Trophoblast cell (in vitro differentiated cells and primary cell): Measurements from ENCODE around the gene CT47C1. TPM values are rescaled to one million over a fixed set of nuclear protein-coding genes. Genes with fewer than 3 reads are reported as not detected.
"Not testable (repeated sequence)": the region's sequence is repeated elsewhere in the genome, so short reads cannot be mapped to it uniquely, and the experiment has no call there.

ENCODE experiments used
- DNase-seq, 2 donors: peaks; one replicate each; pipeline ENCODE4 v3.0.0-alpha.2; 2016
- H2AFZ ChIP-seq: 2 replicates; pipeline ENCODE4 v1.6.1; 2013; ENCODE audit warnings: low read length, moderate library complexity, mild to moderate bottlenecking; ENCODE audit not compliant: insufficient read depth, poor library complexity
- H2AK5ac ChIP-seq: 2 replicates; pipeline ENCODE4 v1.6.1; 2013; ENCODE audit warnings: mild to moderate bottlenecking, low read length
- H2BK120ac ChIP-seq: 2 replicates; pipeline ENCODE4 v1.6.1; 2013; ENCODE audit warnings: low read length, mild to moderate bottlenecking, moderate library complexity; ENCODE audit not compliant: insufficient read depth, poor library complexity
- H2BK12ac ChIP-seq: 2 replicates; pipeline ENCODE4 v1.6.1; 2013; ENCODE audit warnings: mild to moderate bottlenecking, low read length, moderate library complexity
- H2BK5ac ChIP-seq: 2 replicates; pipeline ENCODE4 v1.6.1; 2013; ENCODE audit warnings: low read length, low read depth, moderate library complexity, mild to moderate bottlenecking; ENCODE audit not compliant: poor library complexity
- H3K14ac ChIP-seq: 2 replicates; pipeline ENCODE4 v1.6.1; 2013; ENCODE audit warnings: mild to moderate bottlenecking, low read length
- H3K18ac ChIP-seq: 2 replicates; pipeline ENCODE4 v1.6.1; 2013; ENCODE audit warnings: mild to moderate bottlenecking, low read length
- H3K23ac ChIP-seq: 2 replicates; pipeline ENCODE4 v1.6.1; 2013; ENCODE audit warnings: low read length
- H3K27ac ChIP-seq: 2 replicates; pipeline ENCODE4 v1.5.1; 2013; ENCODE audit warnings: low read depth, mild to moderate bottlenecking, inconsistent platforms, low read length, moderate library complexity
- H3K27me3 ChIP-seq: 2 replicates; pipeline ENCODE4 v1.6.1; 2013; ENCODE audit warnings: inconsistent platforms, mild to moderate bottlenecking, low read length, moderate library complexity; ENCODE audit not compliant: insufficient read depth
- H3K36me3 ChIP-seq, 2 experiments: 1 replicate in 1 of 2; 2 replicates in 1 of 2; pipeline ENCODE4 v1.6.1; 2013; ENCODE audit warnings: low read length in 2 of 2, mild to moderate bottlenecking in 2 of 2, moderate library complexity in 1 of 2; ENCODE audit not compliant: insufficient read depth in 2 of 2, control insufficient read depth in 1 of 2
- H3K4ac ChIP-seq: 2 replicates; pipeline ENCODE4 v1.6.1; 2013; ENCODE audit warnings: low read depth, mild to moderate bottlenecking, low read length, moderate library complexity
- H3K4me1 ChIP-seq, 2 experiments: 1 replicate in 1 of 2; 2 replicates in 1 of 2; pipeline ENCODE4 v1.6.1; 2013; ENCODE audit warnings: low read length in 2 of 2, mild to moderate bottlenecking in 2 of 2, moderate library complexity in 1 of 2; ENCODE audit not compliant: insufficient read depth in 2 of 2, control insufficient read depth in 1 of 2
- H3K4me2 ChIP-seq: 2 replicates; pipeline ENCODE4 v1.6.1; 2013; ENCODE audit warnings: inconsistent platforms, mild to moderate bottlenecking, low read length, moderate library complexity
- H3K4me3 ChIP-seq: 2 replicates; pipeline ENCODE4 v1.5.1; 2013; ENCODE audit warnings: mild to moderate bottlenecking, low read depth, low read length, inconsistent platforms
- H3K79me1 ChIP-seq: one replicate; pipeline ENCODE4 v1.6.1; 2013; ENCODE audit warnings: low read length
- H3K79me2 ChIP-seq: 2 replicates; pipeline ENCODE4 v1.6.1; 2013; ENCODE audit warnings: low read length, mild to moderate bottlenecking; ENCODE audit not compliant: control insufficient read depth, insufficient read depth, poor library complexity
- H3K9ac ChIP-seq: 2 replicates; pipeline ENCODE4 v1.6.1; 2013; ENCODE audit warnings: mild to moderate bottlenecking, low read length
- H3K9me3 ChIP-seq: 2 replicates; pipeline ENCODE4 v1.6.1; 2013; ENCODE audit warnings: low read depth, mild to moderate bottlenecking, control low read depth, inconsistent platforms, low read length; ENCODE audit not compliant: insufficient read depth
- H4K12ac ChIP-seq: 2 replicates; pipeline ENCODE4 v1.6.1; 2013; ENCODE audit warnings: low read depth, mild to moderate bottlenecking, low read length, moderate library complexity
- H4K8ac ChIP-seq: 2 replicates; pipeline ENCODE4 v1.6.1; 2013; ENCODE audit warnings: low read depth, mild to moderate bottlenecking, low read length, moderate library complexity
- H4K91ac ChIP-seq: one replicate; pipeline ENCODE4 v1.6.1; 2013; ENCODE audit warnings: low read depth, mild to moderate bottlenecking, low read length, moderate library complexity
- WGBS: extraction: QIAGEN DNeasy Blood & Tissue Kit; methylation state at CpG from one replicate; pipeline ENCODE4 v1.1.7; 2013; ENCODE audit warnings: missing lambda C conversion rate; ENCODE audit not compliant: insufficient read length, insufficient coverage; ENCODE audit errors: extremely low coverage; 5-methylcytosine and 5-hydroxymethylcytosine counted together
- polyA plus RNA-seq: library from polyadenylated mRNA; stranded (reverse); fragments of 200-250 nt; gene quantifications from 2 replicates; pipeline ENCODE4 v1.2.3, GENCODE V29; 2013

CT47C1 gene
- polyA plus RNA-seq = not detected in 2 replicates

DNA sequence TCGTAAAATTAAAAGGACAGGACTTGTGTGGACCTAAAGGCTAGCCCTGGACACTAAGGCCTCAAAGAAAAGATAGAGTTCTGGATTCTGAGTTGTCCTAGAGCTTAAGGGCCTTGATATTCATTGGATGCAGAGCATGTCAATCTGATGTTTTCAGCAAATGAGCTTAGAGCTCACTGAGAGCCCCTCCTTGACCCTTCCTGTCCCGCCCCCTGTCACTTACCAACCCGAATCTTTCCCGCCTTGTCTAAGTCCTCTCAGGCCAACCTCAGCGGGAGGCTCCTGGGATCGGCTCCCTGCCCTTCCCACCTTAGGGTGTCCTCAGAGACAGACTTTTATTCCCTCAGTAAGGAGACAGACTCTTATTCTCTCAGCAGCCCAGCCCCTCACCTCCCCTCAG, at the start of gene CT47C1:
CT47C1 (plus strand) TSS at position 250 of the 400 bp plus-strand sequence. CDS start 233 bp downstream, outside the sequence.
- Histone ChIP-seq H2BK12ac (no peak within 1 kb of the TSS), H3K4ac (no peak within 1 kb of the TSS), H3K4me3 (no peak within 1 kb of the TSS), H3K9ac (no peak within 1 kb of the TSS), H3K79me2 (no peaks in the 10 kb centered on the region), H3K79me1 (no peaks in the 10 kb centered on the region), H3K4me1 (no peaks in the 10 kb centered on the region), H2BK120ac (no peak within 1 kb of the TSS), H3K9me3 (no peaks in the 10 kb centered on the region), H3K27me3 (no peaks in the 10 kb centered on the region), H4K91ac (no peak within 1 kb of the TSS), H3K4me2 (no peak within 1 kb of the TSS), H2AFZ (no peak within 1 kb of the TSS), H4K8ac (no peak within 1 kb of the TSS), H3K23ac (no peak within 1 kb of the TSS), H2AK5ac (no peak within 1 kb of the TSS), H3K36me3 (no peaks in the 10 kb centered on the region), H3K14ac (no peak within 1 kb of the TSS), H3K18ac (no peak within 1 kb of the TSS), H4K12ac (no peak within 1 kb of the TSS), H2BK5ac (no peak within 1 kb of the TSS), H3K27ac (no peak within 1 kb of the TSS)
- no peak for DNase-seq
- WGBS = no CpG with 5 or more reads among the region's 6 CpGs

DNA sequence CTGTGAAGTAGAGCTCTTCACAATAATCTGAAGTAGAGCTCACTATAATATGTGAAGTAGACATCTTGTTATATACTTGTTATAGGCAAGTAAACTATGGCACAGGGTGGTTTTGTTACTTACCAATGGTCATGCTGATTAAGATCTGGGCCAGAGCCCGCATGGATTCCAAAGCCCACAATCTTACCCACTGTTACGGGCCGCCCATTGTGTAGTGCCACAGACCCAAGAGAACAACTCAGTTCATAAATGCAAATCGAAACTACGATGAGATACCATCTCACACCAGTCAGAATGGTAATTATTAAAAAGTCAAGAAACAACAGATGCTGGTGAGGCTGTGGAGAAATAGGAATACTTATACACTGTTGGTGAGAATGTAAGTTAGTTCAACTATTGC, 46.9 kb upstream of the CT47C1 start:
- Histone ChIP-seq H2AK5ac (no peak overlapping the region), H2BK12ac (no peak overlapping the region), H4K91ac (no peak overlapping the region), H3K79me2 (no peaks in the 10 kb centered on the region), H3K79me1 (no peaks in the 10 kb centered on the region), H2BK5ac (no peak overlapping the region), H2AFZ (no peak overlapping the region), H3K4me2 (no peak overlapping the region), H4K8ac (no peak overlapping the region), H3K27ac (no peak overlapping the region), H3K27me3 (no peaks in the 10 kb centered on the region), H3K4ac (no peak overlapping the region), H4K12ac (no peak overlapping the region), H3K4me3 (no peak overlapping the region), H3K23ac (no peak overlapping the region), H3K36me3 (no peaks in the 10 kb centered on the region), H3K9ac (no peak overlapping the region), H2BK120ac (no peak overlapping the region), H3K9me3 (no peaks in the 10 kb centered on the region), H3K4me1 (no peaks in the 10 kb centered on the region), H3K18ac (no peak overlapping the region), H3K14ac (no peak overlapping the region)
- DNase-seq = peak; percentile 42 to 54
- no CpG with 5 or more reads among the region's 5 CpGs for WGBS

DNA sequence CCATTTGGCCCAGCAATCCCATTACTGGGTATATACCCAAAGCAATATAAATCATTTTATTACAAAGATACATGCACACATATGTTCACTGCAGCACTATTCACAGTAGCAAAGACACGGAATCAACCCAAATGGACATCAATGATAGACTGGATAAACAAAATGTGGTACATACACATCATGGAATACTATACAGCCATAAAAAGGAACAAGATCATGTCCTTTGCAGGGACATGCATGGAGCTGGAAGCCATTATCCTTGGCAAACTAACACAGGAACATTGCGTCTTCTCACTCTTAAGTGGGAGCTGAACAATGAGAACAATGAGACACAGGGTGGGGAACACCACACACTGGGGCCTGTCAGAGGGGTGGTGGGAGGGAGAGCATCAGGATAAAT, 46.4 kb upstream of the CT47C1 start:
- not testable (repeated sequence) for H3K4me2 ChIP-seq, H3K27ac ChIP-seq, H3K79me1 ChIP-seq, H3K4me1 ChIP-seq, H2AFZ ChIP-seq, H3K27me3 ChIP-seq, H3K9me3 ChIP-seq, H4K8ac ChIP-seq, H3K4ac ChIP-seq, H4K91ac ChIP-seq, H3K36me3 ChIP-seq, H3K79me2 ChIP-seq, H2BK12ac ChIP-seq, H3K14ac ChIP-seq, H3K4me3 ChIP-seq, H2BK120ac ChIP-seq, DNase-seq, H2AK5ac ChIP-seq, H2BK5ac ChIP-seq, H3K23ac ChIP-seq, H3K18ac ChIP-seq, H3K9ac ChIP-seq, H4K12ac ChIP-seq
- WGBS = no CpG with 5 or more reads among the region's 2 CpGs

DNA sequence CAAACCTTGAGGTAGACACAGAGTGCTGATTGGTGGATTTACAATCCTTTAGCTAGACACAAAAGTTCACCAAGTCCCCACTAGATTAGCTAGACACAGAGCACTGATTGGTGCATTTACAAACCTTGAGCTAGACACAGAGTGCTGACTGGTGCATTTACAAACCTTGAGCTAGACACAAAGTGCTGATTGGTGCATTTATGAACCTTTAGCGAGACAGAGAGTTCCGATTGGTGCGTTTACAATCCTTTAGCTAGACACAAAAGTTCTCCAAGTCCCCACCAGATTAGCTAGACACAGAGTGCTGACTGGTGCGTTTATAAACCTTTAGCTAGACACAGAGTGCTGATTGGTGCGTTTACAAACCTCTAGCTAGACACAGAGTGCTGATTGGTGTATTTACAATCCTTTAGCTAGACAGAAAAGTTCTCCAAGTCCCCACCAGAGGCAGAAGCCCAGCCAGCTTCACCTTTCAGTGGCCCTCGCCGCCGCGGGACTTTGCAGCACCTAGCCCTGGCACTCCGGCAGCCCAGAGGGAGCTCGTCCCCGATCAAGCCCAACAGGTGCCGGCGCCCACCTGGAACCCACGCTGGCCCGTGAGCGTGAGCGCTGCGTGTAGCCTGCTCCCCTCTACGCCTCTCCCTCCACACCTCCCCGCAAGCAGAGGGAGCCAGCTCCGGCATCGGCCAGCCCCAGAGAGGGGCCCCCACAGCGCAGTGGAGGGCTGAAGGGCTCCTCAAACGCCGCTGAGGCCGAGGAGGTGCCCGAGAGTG, 44.6 kb upstream of the CT47C1 start:
- H3K36me3 ChIP-seq = not testable (repeated sequence)

More for the DNA sequence above, 44.6 kb upstream of the CT47C1 start:
- H2BK120ac ChIP-seq, H4K8ac ChIP-seq, H4K12ac ChIP-seq, DNase-seq, H2AK5ac ChIP-seq, H2BK5ac ChIP-seq, H3K9me3 ChIP-seq, H2AFZ ChIP-seq, H3K79me1 ChIP-seq, H3K4ac ChIP-seq, H3K4me1 ChIP-seq, H3K4me2 ChIP-seq, H3K27me3 ChIP-seq, H3K14ac ChIP-seq, H2BK12ac ChIP-seq, H3K4me3 ChIP-seq, H3K79me2 ChIP-seq, H3K9ac ChIP-seq, H4K91ac ChIP-seq, H3K18ac ChIP-seq, H3K27ac ChIP-seq, H3K23ac ChIP-seq: not testable (repeated sequence)
- no CpG with 5 or more reads among the region's 28 CpGs for WGBS
